Thyroid gland (tissue), 4 donors: Measurements from ENCODE around the gene UNC5C.

Experiments
- CTCF ChIP-seq, 6 experiments: fragments of 200-600 bp in 3 of 6; fragments of 450-650 bp in 3 of 6; sonication (generic) in 3 of 6; IDR thresholded peaks; one replicate each; pipeline ENCODE4 v1.5.1; 2016 to 2019; ENCODE audit warnings: antibody characterized with exemption in 6 of 6, mild to moderate bottlenecking in 2 of 6, inconsistent platforms in 1 of 6, moderate library complexity in 1 of 6
- POLR2A ChIP-seq, 2 donors: fragments of 450-650 bp; IDR thresholded peaks; one replicate each; pipeline ENCODE4 v1.6.1; 2017; ENCODE audit warnings: antibody characterized with exemption in 2 of 2, mild to moderate bottlenecking in 2 of 2, moderate library complexity in 1 of 2

GRCh38 chr4:95157596-95157995 lies 391.2 kb downstream of the UNC5C start:
- no peak for TF ChIP-seq CTCF (IDR thresholded peaks at IDR 0.05)
- TF ChIP-seq POLR2A (IDR thresholded peaks at IDR 0.05): no peak
